Hepatocyte (in vitro differentiated cells): ENCODE results near the gene ARHGAP28.

Experiments
- EZH2 ChIP-seq: fragments of 200-600 bp; sonication (generic); IDR thresholded peaks from 2 replicates; pipeline ENCODE4 v1.6.1; 2016; ENCODE audit warnings: antibody characterized with exemption, mild to moderate bottlenecking, borderline replicate concordance
- EZH2phosphoT487 ChIP-seq: fragments of 200-600 bp; sonication (generic); IDR thresholded peaks from one replicate; pipeline ENCODE4 v1.6.1; 2018; ENCODE audit warnings: antibody characterized with exemption, mild to moderate bottlenecking, low read depth, moderate library complexity; ENCODE audit not compliant: unreplicated experiment, severe bottlenecking
- TF ChIP-seq, protein P1 (sequence below): fragments of 200-600 bp; sonication (generic); IDR thresholded peaks from 2 replicates; pipeline ENCODE4 v1.5.1; 2016; ENCODE audit warnings: antibody characterized with exemption, mild to moderate bottlenecking; ENCODE audit not compliant: poor library complexity

GRCh38 chr18:6708890-6709289 lies 20.6 kb upstream of the ARHGAP28 start:
- TF ChIP-seq, protein P1, sequence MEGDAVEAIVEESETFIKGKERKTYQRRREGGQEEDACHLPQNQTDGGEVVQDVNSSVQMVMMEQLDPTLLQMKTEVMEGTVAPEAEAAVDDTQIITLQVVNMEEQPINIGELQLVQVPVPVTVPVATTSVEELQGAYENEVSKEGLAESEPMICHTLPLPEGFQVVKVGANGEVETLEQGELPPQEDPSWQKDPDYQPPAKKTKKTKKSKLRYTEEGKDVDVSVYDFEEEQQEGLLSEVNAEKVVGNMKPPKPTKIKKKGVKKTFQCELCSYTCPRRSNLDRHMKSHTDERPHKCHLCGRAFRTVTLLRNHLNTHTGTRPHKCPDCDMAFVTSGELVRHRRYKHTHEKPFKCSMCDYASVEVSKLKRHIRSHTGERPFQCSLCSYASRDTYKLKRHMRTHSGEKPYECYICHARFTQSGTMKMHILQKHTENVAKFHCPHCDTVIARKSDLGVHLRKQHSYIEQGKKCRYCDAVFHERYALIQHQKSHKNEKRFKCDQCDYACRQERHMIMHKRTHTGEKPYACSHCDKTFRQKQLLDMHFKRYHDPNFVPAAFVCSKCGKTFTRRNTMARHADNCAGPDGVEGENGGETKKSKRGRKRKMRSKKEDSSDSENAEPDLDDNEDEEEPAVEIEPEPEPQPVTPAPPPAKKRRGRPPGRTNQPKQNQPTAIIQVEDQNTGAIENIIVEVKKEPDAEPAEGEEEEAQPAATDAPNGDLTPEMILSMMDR = no peak
- TF ChIP-seq EZH2 (no peak), EZH2phosphoT487 (no peak)
